K562 (cell line): ENCODE data around the gene NDUFB3. TPM values are rescaled to one million over a fixed set of nuclear protein-coding genes. Genes with fewer than 3 reads are reported as not detected.

Experiments
- ATAC-seq: fragments of 200-7000 bp; cut with Tn5 transposase; 3 replicates; pipeline ENCODE4 v1.9.1; 2020; ENCODE audit warnings: moderate library complexity
- BruUV-seq: library from RNA; stranded (reverse); fragments of 400-500 nt; replicated peaks from 2 replicates; lab custom pipeline; 2021; lab: Mats Ljungman, UMichigan
- CTCF ChIA-PET: fragments of 300-600 bp; formaldehyde crosslinking; extraction: SDS; loops from one replicate; lab custom pipeline; 2021; ENCODE audit warnings: low intra/inter-chr PET ratio; lab: Yijun Ruan, JAX
- POLR2A ChIA-PET: fragments of 300-600, 350-650 bp; sonication (Branson Sonifier 250); formaldehyde crosslinking; extraction: SDS; loops from one replicate; lab custom pipeline; 2021; ENCODE audit warnings: antibody characterized with exemption, inconsistent platforms; lab: Yijun Ruan, JAX
- DNase-seq, 4 experiments: peaks; one replicate each; pipeline versions ENCODE4 v3.0.0 to v3.0.0-alpha.2; 2011 to 2018; ENCODE audit warnings: low spot score in 3 of 4, mixed read lengths in 3 of 4; ENCODE audit errors: extremely low read depth in 1 of 4
- FAIRE-seq: peaks from 2 replicates; lab custom pipeline; 2011; peaks lifted over from hg19 to GRCh38; lab: Jason Lieb, UNC
- H2AFZ ChIP-seq: 2 replicates; pipeline ENCODE4 v1.6.0; 2011; ENCODE audit warnings: low read depth, low read length, control low read depth, inconsistent platforms
- H3K27ac ChIP-seq: fragments of 200-600 bp; 3 replicates; pipeline ENCODE4 v1.8.0; 2011; ENCODE audit warnings: low read depth, mild to moderate bottlenecking, control low read depth, inconsistent platforms, low read length, moderate library complexity, mixed read lengths; ENCODE audit errors: extremely low read depth
- H3K27me3 ChIP-seq, 2 experiments: fragments of 300-600 bp in 1 of 2; 2 replicates in 1 of 2; 3 replicates in 1 of 2; pipeline versions ENCODE4 v1.6.0 to v1.8.0; 2011; ENCODE audit warnings: inconsistent platforms in 2 of 2, low read length in 2 of 2, mild to moderate bottlenecking in 1 of 2, mixed read lengths in 1 of 2, moderate library complexity in 1 of 2; ENCODE audit not compliant: control insufficient read depth in 2 of 2, insufficient read depth in 2 of 2
- H3K36me3 ChIP-seq: fragments of 300-600 bp; 3 replicates; pipeline ENCODE4 v1.8.0; 2011; ENCODE audit warnings: mild to moderate bottlenecking, low read length, inconsistent platforms; ENCODE audit not compliant: control insufficient read depth, insufficient read depth
- H3K4me1 ChIP-seq, 2 experiments: fragments of 200-600 bp in 1 of 2; replicated peaks in 1 of 2; 2 replicates in 1 of 2; 3 replicates in 1 of 2; pipeline versions ENCODE4 v1.5.1 to v1.8.0; 2011; ENCODE audit warnings: inconsistent platforms in 2 of 2, low read length in 2 of 2, mild to moderate bottlenecking in 1 of 2, mixed read lengths in 1 of 2, moderate library complexity in 1 of 2; ENCODE audit not compliant: control insufficient read depth in 2 of 2, insufficient read depth in 2 of 2
- H3K4me2 ChIP-seq: 2 replicates; pipeline ENCODE4 v1.6.1; 2011; ENCODE audit warnings: low read length, control low read depth, inconsistent platforms, mixed read lengths; ENCODE audit not compliant: insufficient read depth
- H3K4me3 ChIP-seq: fragments of 200-600 bp; sonication (generic), shearing (Covaris generic); 2 replicates; pipeline ENCODE4 v1.5.1; 2016; ENCODE audit warnings: control low read depth, inconsistent platforms
- H3K79me2 ChIP-seq: fragments of 200-600 bp; 3 replicates; pipeline ENCODE4 v1.8.0; 2011; ENCODE audit warnings: low read length, inconsistent platforms; ENCODE audit not compliant: control insufficient read depth, insufficient read depth
- H3K9ac ChIP-seq, 2 experiments: 2 replicates each; pipeline versions ENCODE4 v1.6.0 to v1.6.1; 2011; ENCODE audit warnings: low read depth in 2 of 2, low read length in 2 of 2, control low read depth in 1 of 2, inconsistent platforms in 1 of 2, mild to moderate bottlenecking in 1 of 2, mixed read lengths in 1 of 2; ENCODE audit not compliant: insufficient read depth in 1 of 2
- H3K9me1 ChIP-seq: one replicate; pipeline ENCODE4 v1.6.0; 2011; ENCODE audit warnings: inconsistent platforms, mild to moderate bottlenecking, low read length, moderate library complexity; ENCODE audit not compliant: control insufficient read depth, insufficient read depth
- H3K9me3 ChIP-seq: replicated peaks from 2 replicates; pipeline ENCODE4 v1.5.1; 2011; ENCODE audit warnings: low read depth, low read length, inconsistent platforms; ENCODE audit not compliant: control insufficient read depth, insufficient read depth
- H4K20me1 ChIP-seq: replicated peaks from 2 replicates; pipeline ENCODE4 v1.6.1; 2011; ENCODE audit warnings: low read length, inconsistent platforms, mixed read lengths; ENCODE audit not compliant: control insufficient read depth, insufficient read depth
- CBFB ChIP-seq: sonication (generic); formaldehyde crosslinking; IDR thresholded peaks from 2 replicates; pipeline ENCODE4 v1.4.0; 2020; ENCODE audit warnings: mild to moderate bottlenecking, missing genetic modification reagents
- DMBX1 ChIP-seq: fragments of 250-450 bp; sonication (Bioruptor Pico); IDR thresholded peaks from 2 replicates; pipeline ENCODE4 v1.8.0; 2022; ENCODE audit warnings: inconsistent platforms, mild to moderate bottlenecking, moderate library complexity, borderline replicate concordance
- LCOR ChIP-seq: sonication (generic); formaldehyde crosslinking; IDR thresholded peaks from 2 replicates; pipeline ENCODE4 v1.8.0; 2022; ENCODE audit warnings: mild to moderate bottlenecking, missing genetic modification reagents
- PURB ChIP-seq: sonication (generic); formaldehyde crosslinking; IDR thresholded peaks from 2 replicates; pipeline ENCODE4 v1.9.0; 2021; ENCODE audit warnings: low read depth, mild to moderate bottlenecking, missing genetic modification reagents
- RBFOX2 ChIP-seq: fragments of 200-400 bp; formaldehyde crosslinking; IDR thresholded peaks from 2 replicates; pipeline ENCODE4 v1.6.1; 2017; ENCODE audit warnings: low read depth, mild to moderate bottlenecking, low read length, moderate library complexity
- ZFP36 ChIP-seq: fragments of 150-350 bp; IDR thresholded peaks from 2 replicates; pipeline ENCODE4 v1.6.1; 2018; ENCODE audit warnings: low read length, low read depth; ENCODE audit not compliant: partially characterized antibody
- ZNF318 ChIP-seq, 2 experiments: fragments of 450-650 bp; IDR thresholded peaks; 2 replicates each; pipeline ENCODE4 v1.6.1; 2016; ENCODE audit warnings: mild to moderate bottlenecking in 2 of 2, borderline replicate concordance in 1 of 2, low read depth in 1 of 2, moderate library complexity in 1 of 2
- WGBS: fragments of 100-300 bp; shearing (Covaris generic); methylation state at CpG from one replicate; pipeline ENCODE4 v1.1.6; 2016; ENCODE audit warnings: low coverage, mixed read lengths; ENCODE audit not compliant: insufficient coverage; ENCODE audit errors: missing lambda C conversion rate; 5-methylcytosine and 5-hydroxymethylcytosine counted together
- in situ Hi-C: fragments of 300-500 bp; cut with MboI; formaldehyde crosslinking; loops from 4 replicates; pipeline ENCODE4 v1.15.0; 2018; ENCODE audit warnings: inconsistent platforms, mixed read lengths
- intact Hi-C: fragments of 100-400 bp; cut with micrococcal nuclease; formaldehyde crosslinking; loops from 2 replicates; pipeline ENCODE4 v1.14.2; 2022
- polyA plus RNA-seq, 8 experiments: library from polyadenylated mRNA; depleted of rRNA in 4 of 8; stranded (reverse) in 5 of 8; unstranded in 3 of 8; fragments of >200 nt; fragmentation: Nextera tagmentation in 2 of 8; fragmentation: Illumina TruSeq in 1 of 8; extraction: Ambion mirVana in 2 of 8; extraction: Trizol in 1 of 8; gene quantifications; 2 replicates each; pipeline versions ENCODE4 v1.2.1 to v1.2.3, GENCODE V29; 2011 to 2014; ENCODE audit warnings: inconsistent platforms in 1 of 8, missing spikeins in 1 of 8
- total RNA-seq, 7 experiments: library from RNA; depleted of rRNA in 6 of 7; stranded (reverse); fragments of >200 nt in 6 of 7; fragmentation: Illumina TruSeq in 2 of 7; extraction: Trizol in 2 of 7; gene quantifications; 2 replicates each; pipeline versions ENCODE4 v1.2.1 to v1.2.3, GENCODE V29; 2011 to 2021; ENCODE audit warnings: low replicate concordance in 1 of 7

NDUFB3 gene
- total and polyA plus RNA-seq, 9 of the 15 experiments (the other 6 are each of a cell fraction or from before 2014, with no cell fraction given) = 126 to 786 (median 156) TPM

DNA sequence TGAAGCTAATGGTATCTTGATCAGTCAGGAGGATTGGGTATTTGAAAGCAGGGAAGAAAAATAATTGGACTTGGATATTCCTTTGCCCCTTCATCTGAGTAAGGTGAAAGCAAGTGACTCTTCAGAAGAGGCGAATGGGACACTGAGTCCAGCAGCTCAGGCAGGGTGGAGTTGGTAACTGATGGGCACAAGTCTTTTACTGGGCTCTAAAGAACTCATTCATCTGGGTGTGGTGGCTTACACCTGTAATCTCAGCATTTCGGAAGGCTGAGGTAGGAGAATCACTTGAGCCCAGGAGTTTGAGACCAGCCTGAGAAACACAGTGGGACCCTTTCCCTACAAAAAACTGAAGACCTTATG lies 55.3 kb downstream of the NDUFB3 start:
- Histone ChIP-seq H3K9me3 (no peaks in the 10 kb centered on the region), H3K36me3 (peaks cover 37% of the 10 kb centered on the region), H2AFZ (no peak overlapping the region), H3K9ac (peak overlapping the region; percentile 66 to 84; a peak in 3 of 4 replicates), H4K20me1 (no peaks in the 10 kb centered on the region), H3K79me2 (peaks cover 97% of the 10 kb centered on the region), H3K4me1 (peaks cover 34 to 76% of the 10 kb centered on the region in 2 experiments), H3K9me1 (no peaks in the 10 kb centered on the region), H3K4me2 (peak overlapping the region; percentile 82), H3K27ac (peak overlapping the region; percentile 82), H3K4me3 (peak overlapping the region; percentile 20; the same call in 1 of the 2 replicates), H3K27me3 (no peaks in the 10 kb centered on the region)
- CTCF ChIA-PET = no interaction called here
- intact Hi-C loops (no loop called here), in situ Hi-C loops (no loop called here)
- WGBS = 53% methylated on average over 2 of the region's 2 CpGs
- POLR2A ChIA-PET = interaction anchor here (1.0 to 1.4 kb wide), 2 partner anchors 10 to 55 kb away, joined by 3 to 7 read pairs; partner anchors contain the start of gene CASP10
- ATAC-seq (no peak), DNase-seq (no peak), FAIRE-seq (no peak)
- BruUV-seq = no TSS peak
- TF ChIP-seq RBFOX2 (peak; percentile 8; the same call in 1 of the 2 replicates), CBFB (CRISPR knock-in tag) (no peak)

GRCh38 chr2:201127570-201127969 lies 55.8 kb downstream of the NDUFB3 start:
- H3K9ac ChIP-seq = peak overlapping the region; percentile 66 to 84; a peak in 3 of 4 replicates
- H3K4me3 ChIP-seq = peak overlapping the region; percentile 20; the same call in 1 of the 2 replicates
- peak overlapping the region; percentile 82 for H3K27ac ChIP-seq
- H3K36me3 ChIP-seq = peaks cover 36% of the 10 kb centered on the region
- H3K4me1 ChIP-seq = peaks cover 34 to 76% of the 10 kb centered on the region in 2 experiments
- 12% methylated on average over 4 of the region's 5 CpGs for WGBS
- H3K9me3 ChIP-seq = no peaks in the 10 kb centered on the region
- H3K4me2 ChIP-seq = peak overlapping the region; percentile 82
- H4K20me1 ChIP-seq = no peaks in the 10 kb centered on the region
- peaks cover 97% of the 10 kb centered on the region for H3K79me2 ChIP-seq
- in situ Hi-C loops = no loop called here
- FAIRE-seq (no peak), ATAC-seq (peak; percentile 19; the same call in 2 of the 3 replicates), DNase-seq (peak in 1 of 4 experiments; percentile 38)
- BruUV-seq = no TSS peak
- ChIA-PET POLR2A (interaction anchor here (1.0 kb wide), 1 partner anchor 55 kb away, joined by 3 read pairs; the partner anchor contains the start of gene CASP10), CTCF (no interaction called here)
- no peak overlapping the region for H2AFZ ChIP-seq
- intact Hi-C loops = no loop called here
- no peaks in the 10 kb centered on the region for H3K27me3 ChIP-seq
- H3K9me1 ChIP-seq = no peaks in the 10 kb centered on the region
- TF ChIP-seq LCOR (CRISPR knock-in tag) (no peak), DMBX1 (CRISPR knock-in tag) (0 out of 2 replicates have a peak, but pooled peaks have one; percentile 28), ZFP36 (no peak), PURB (CRISPR knock-in tag) (no peak), ZNF318 (IDR thresholded peaks at IDR 0.05; ENCODE audit: borderline replicate concordance in 1 of 2, low read depth in 1 of 2) (no peak)
